Muscle of arm (tissue), 12 donors: Measurements from ENCODE around the gene POLRMT. TPM values are rescaled to one million over a fixed set of nuclear protein-coding genes. Genes with fewer than 3 reads are reported as not detected.
"Not testable (repeated sequence)": the region's sequence is repeated elsewhere in the genome, so short reads cannot be mapped to it uniquely, and the experiment has no call there.

Source experiments
- DNase-seq: peaks from one replicate; pipeline ENCODE4 v3.0.0-alpha.2; 2013
- polyA plus RNA-seq, 12 donors: library from polyadenylated mRNA; unstranded; fragments of 120-200 nt; gene quantifications; one replicate each; pipeline ENCODE4 v1.2.1, GENCODE V29; 2013; ENCODE audit not compliant: insufficient read length in 12 of 12

POLRMT gene
- polyA plus RNA-seq, 12 donors = 23.7 to 58.0 (median 29.2) TPM; not detected in 1

- DNase-seq = no peak
Measured at GRCh38 chr19:629961-630714, 3.2 kb downstream of the POLRMT start.

- not testable (repeated sequence) for DNase-seq
Measured at GRCh38 chr19:629515-629914, 3.8 kb downstream of the POLRMT start.

GRCh38 chr19:628168-628567, 5.2 kb downstream of the POLRMT start:
- DNase-seq = no peak

- not testable (repeated sequence) for DNase-seq
Measured at GRCh38 chr19:626566-626965, 6.8 kb downstream of the POLRMT start.

- no peak for DNase-seq
Measured at GRCh38 chr19:625257-625656, 8.1 kb downstream of the POLRMT start.

GRCh38 chr19:624433-625109, 8.8 kb downstream of the POLRMT start:
- no peak for DNase-seq

- no peak for DNase-seq
Measured at GRCh38 chr19:623974-624373, 9.4 kb downstream of the POLRMT start.

- DNase-seq = no peak
Measured at GRCh38 chr19:623175-623916, 10.0 kb downstream of the POLRMT start.

- no peak for DNase-seq
Measured at GRCh38 chr19:622666-623065, 10.7 kb downstream of the POLRMT start.

GRCh38 chr19:621819-622218, 11.5 kb downstream of the POLRMT start:
- no peak for DNase-seq

- not testable (repeated sequence) for DNase-seq
Measured at GRCh38 chr19:621191-621590, 12.1 kb downstream of the POLRMT start.

- DNase-seq = no peak
Measured at GRCh38 chr19:620166-620862, 13.0 kb downstream of the POLRMT start.

- no peak for DNase-seq
Measured at GRCh38 chr19:619286-620002, 13.9 kb downstream of the POLRMT start.

- DNase-seq = no peak
Measured at GRCh38 chr19:618674-619285, 14.6 kb downstream of the POLRMT start.

- no peak for DNase-seq
Measured at GRCh38 chr19:618247-618619, 15.1 kb downstream of the POLRMT start.

GRCh38 chr19:617551-618246, 15.6 kb downstream of the POLRMT start:
- DNase-seq = no peak

GRCh38 chr19:616747-617526, 16.4 kb downstream of the POLRMT start:
- DNase-seq = no peak

- DNase-seq = no peak
Measured at GRCh38 chr19:616062-616700, 17.2 kb downstream of the POLRMT start.

GRCh38 chr19:615619-616018, 17.7 kb downstream of the POLRMT start:
- no peak for DNase-seq
